ENCODE measurements around the gene PRM3.

DNA sequence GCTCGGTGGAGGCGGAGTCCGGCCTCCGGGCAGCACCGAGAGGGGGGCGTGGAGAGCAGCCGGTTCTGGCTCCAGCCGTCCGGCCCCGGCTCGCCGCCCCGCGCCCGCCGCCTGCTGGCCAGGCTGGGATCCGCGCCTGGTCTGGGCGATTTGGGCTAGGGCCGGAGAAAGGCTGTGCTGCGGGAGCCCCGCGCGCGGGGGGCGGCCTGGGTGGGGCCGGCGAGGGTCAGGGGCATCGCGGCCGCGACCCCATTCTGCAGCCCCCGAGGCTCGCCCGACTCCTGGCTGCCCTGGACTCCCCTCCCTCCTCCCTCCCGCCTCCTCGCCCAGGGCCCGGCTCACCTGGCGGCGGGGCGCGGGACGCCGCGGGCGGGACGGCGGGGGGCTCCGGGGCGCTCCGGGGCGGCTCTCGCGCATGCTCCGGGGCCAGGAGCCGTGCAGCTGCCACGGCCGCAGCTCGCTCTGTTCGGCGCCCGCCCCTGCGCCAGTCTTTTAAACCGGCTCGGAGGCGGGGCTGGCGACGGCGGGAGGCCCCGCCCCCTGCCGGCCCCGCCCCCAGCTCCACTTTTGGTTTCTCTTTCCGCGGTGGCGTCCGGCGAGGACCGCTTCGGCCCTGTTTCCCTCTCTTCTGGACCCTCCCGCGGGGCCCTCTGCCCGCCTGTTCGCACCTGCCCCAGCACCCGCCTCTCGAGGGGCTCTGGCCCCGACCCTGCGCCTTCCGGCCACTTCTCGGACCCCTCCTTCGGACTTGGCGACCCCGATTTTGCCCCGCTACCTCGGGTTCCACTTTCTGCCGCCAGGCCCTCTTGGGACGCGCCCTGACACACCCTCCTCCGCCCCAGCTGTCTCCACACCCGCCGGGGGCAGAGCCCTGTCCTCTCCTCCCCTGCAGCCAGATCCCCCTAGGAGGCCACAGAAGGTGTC lies 17.4 kb downstream of the PRM3 start, which contains the start of gene SOCS1:
- TF ChIP-seq, protein P1, sequence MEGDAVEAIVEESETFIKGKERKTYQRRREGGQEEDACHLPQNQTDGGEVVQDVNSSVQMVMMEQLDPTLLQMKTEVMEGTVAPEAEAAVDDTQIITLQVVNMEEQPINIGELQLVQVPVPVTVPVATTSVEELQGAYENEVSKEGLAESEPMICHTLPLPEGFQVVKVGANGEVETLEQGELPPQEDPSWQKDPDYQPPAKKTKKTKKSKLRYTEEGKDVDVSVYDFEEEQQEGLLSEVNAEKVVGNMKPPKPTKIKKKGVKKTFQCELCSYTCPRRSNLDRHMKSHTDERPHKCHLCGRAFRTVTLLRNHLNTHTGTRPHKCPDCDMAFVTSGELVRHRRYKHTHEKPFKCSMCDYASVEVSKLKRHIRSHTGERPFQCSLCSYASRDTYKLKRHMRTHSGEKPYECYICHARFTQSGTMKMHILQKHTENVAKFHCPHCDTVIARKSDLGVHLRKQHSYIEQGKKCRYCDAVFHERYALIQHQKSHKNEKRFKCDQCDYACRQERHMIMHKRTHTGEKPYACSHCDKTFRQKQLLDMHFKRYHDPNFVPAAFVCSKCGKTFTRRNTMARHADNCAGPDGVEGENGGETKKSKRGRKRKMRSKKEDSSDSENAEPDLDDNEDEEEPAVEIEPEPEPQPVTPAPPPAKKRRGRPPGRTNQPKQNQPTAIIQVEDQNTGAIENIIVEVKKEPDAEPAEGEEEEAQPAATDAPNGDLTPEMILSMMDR (IDR thresholded peaks at IDR 0.05): peak; percentile 59 to 99 (median 91)
- TF ChIP-seq POLR2AphosphoS5 (IDR thresholded peaks at IDR 0.05): peak; percentile 22 to 75 (median 62)
- peak; percentile 20 for TF ChIP-seq POLR2A (IDR thresholded peaks at IDR 0.05)

All from breast epithelium (tissue), 3 donors.